Breast epithelium (tissue), 4 donors: ENCODE results near the gene SLC26A4. TPM values are rescaled to one million over a fixed set of nuclear protein-coding genes. Genes with fewer than 3 reads are reported as not detected.

Experiments
- DNase-seq, 2 donors: peaks; one replicate each; pipeline ENCODE4 v3.0.0-alpha.2; 2019; ENCODE audit warnings: low spot score in 2 of 2
- H3K27ac ChIP-seq, 2 donors: fragments of 200-600 bp; sonication (generic) in 1 of 2; one replicate each; pipeline ENCODE4 v1.5.1; 2016 to 2019; ENCODE audit warnings: mild to moderate bottlenecking in 1 of 2
- H3K27me3 ChIP-seq, 2 donors: fragments of 200-600 bp; sonication (generic) in 1 of 2; one replicate each; pipeline versions ENCODE4 v1.5.1 to v1.6.0; 2017 to 2019; ENCODE audit warnings: control low read depth in 1 of 2, mild to moderate bottlenecking in 1 of 2
- H3K36me3 ChIP-seq: fragments of 200-600 bp; one replicate; pipeline ENCODE4 v1.5.1; 2019
- H3K4me1 ChIP-seq, 2 donors: fragments of 200-600 bp; sonication (generic); one replicate each; pipeline ENCODE4 v1.5.1; 2016 to 2019; ENCODE audit warnings: control low read depth in 1 of 2
- H3K4me3 ChIP-seq, 3 donors: fragments of 200-600 bp; sonication (generic); 1 replicate in 2 of 3; 2 replicates in 1 of 3; pipeline ENCODE4 v1.5.1; 2016 to 2019; ENCODE audit warnings: mild to moderate bottlenecking in 3 of 3, moderate library complexity in 2 of 3
- H3K9me3 ChIP-seq, 2 donors: fragments of 200-600 bp; sonication (generic) in 1 of 2; one replicate each; pipeline ENCODE4 v1.5.1; 2016 to 2019; ENCODE audit warnings: control low read depth in 1 of 2
- CTCF ChIP-seq, 3 donors: fragments of 450-650 bp; IDR thresholded peaks; one replicate each; pipeline ENCODE4 v1.5.1; 2016 to 2017; ENCODE audit warnings: antibody characterized with exemption in 3 of 3, mild to moderate bottlenecking in 3 of 3, moderate library complexity in 3 of 3
- POLR2A ChIP-seq: fragments of 450-650 bp; IDR thresholded peaks from one replicate; pipeline ENCODE4 v1.6.1; 2016; ENCODE audit warnings: antibody characterized with exemption, mild to moderate bottlenecking, moderate library complexity
- POLR2AphosphoS5 ChIP-seq, 3 donors: sonication (generic); formaldehyde crosslinking; IDR thresholded peaks; one replicate each; pipeline ENCODE4 v1.6.1; 2017; ENCODE audit warnings: antibody characterized with exemption in 3 of 3
- intact Hi-C: fragments of 100-400 bp; cut with DNase I; formaldehyde crosslinking; loops from one replicate; pipeline ENCODE4 v1.15.1; 2023; ENCODE audit warnings: low total_unique reads
- total RNA-seq, 3 donors: library from RNA; depleted of rRNA; stranded (reverse); fragments of >200 nt; gene quantifications; one replicate each; pipeline ENCODE4 v1.1.0, GENCODE V29; 2016

Gene SLC26A4
- total RNA-seq, 3 donors from 2014 or later, result 0.44 to 1.3 (median 0.48) TPM

- TF ChIP-seq POLR2AphosphoS5 (IDR thresholded peaks at IDR 0.05) (no peak), POLR2A (no peak), CTCF (IDR thresholded peaks at IDR 0.05) (no peak)
- H3K9me3 ChIP-seq, result no peaks in the 10 kb centered on the region
- no peaks in the 10 kb centered on the region for H3K4me1 ChIP-seq
- H3K4me3 ChIP-seq, result no peak overlapping the region
- DNase-seq, result no peak
- intact Hi-C loops, result no loop called here
- no peaks in the 10 kb centered on the region for H3K36me3 ChIP-seq
- no peak overlapping the region for H3K27ac ChIP-seq
- no peaks in the 10 kb centered on the region for H3K27me3 ChIP-seq
Measured at GRCh38 chr7:107691716-107692115, 31.1 kb downstream of the SLC26A4 start.

GRCh38 chr7:107692501-107692900 is 31.9 kb downstream of the SLC26A4 start:
- H3K27me3 ChIP-seq, result no peaks in the 10 kb centered on the region
- H3K9me3 ChIP-seq, result no peaks in the 10 kb centered on the region
- H3K27ac ChIP-seq, result no peak overlapping the region
- no peak for DNase-seq
- no peaks in the 10 kb centered on the region for H3K36me3 ChIP-seq
- no peak overlapping the region for H3K4me3 ChIP-seq
- intact Hi-C loops, result no loop called here
- no peaks in the 10 kb centered on the region for H3K4me1 ChIP-seq
- TF ChIP-seq POLR2A (no peak), CTCF (IDR thresholded peaks at IDR 0.05) (no peak), POLR2AphosphoS5 (IDR thresholded peaks at IDR 0.05) (no peak)

GRCh38 chr7:107693396-107693795 is 32.8 kb downstream of the SLC26A4 start:
- Histone ChIP-seq H3K9me3 (no peaks in the 10 kb centered on the region), H3K4me1 (no peaks in the 10 kb centered on the region), H3K36me3 (no peaks in the 10 kb centered on the region), H3K4me3 (peak overlapping the region in 1 of 3 donors; percentile 9), H3K27ac (peak overlapping the region; percentile 59 to 73), H3K27me3 (no peaks in the 10 kb centered on the region)
- intact Hi-C loops, result no loop called here
- no peak for TF ChIP-seq POLR2A
- TF ChIP-seq POLR2AphosphoS5 (IDR thresholded peaks at IDR 0.05), result no peak
- no peak for TF ChIP-seq CTCF (IDR thresholded peaks at IDR 0.05)
- no peak for DNase-seq

- peak in 1 of 2 donors; percentile 69 for DNase-seq
- intact Hi-C loops, result no loop called here
- peak in 1 of 3 donors; percentile 46 for TF ChIP-seq POLR2AphosphoS5 (IDR thresholded peaks at IDR 0.05)
- no peak for TF ChIP-seq CTCF (IDR thresholded peaks at IDR 0.05)
- no peaks in the 10 kb centered on the region for H3K9me3 ChIP-seq
- no peaks in the 10 kb centered on the region for H3K27me3 ChIP-seq
- peak overlapping the region; percentile 59 to 73 for H3K27ac ChIP-seq
- no peaks in the 10 kb centered on the region for H3K4me1 ChIP-seq
- H3K36me3 ChIP-seq, result no peaks in the 10 kb centered on the region
- H3K4me3 ChIP-seq, result peak overlapping the region in 1 of 3 donors; percentile 8
Measured at GRCh38 chr7:107694386-107694785, 33.8 kb downstream of the SLC26A4 start.

- H3K27me3 ChIP-seq, result no peaks in the 10 kb centered on the region
- TF ChIP-seq CTCF (IDR thresholded peaks at IDR 0.05), result no peak
Measured at GRCh38 chr7:107696330-107696946, 35.8 kb downstream of the SLC26A4 start.

More at GRCh38 chr7:107696330-107696946, 35.8 kb downstream of the SLC26A4 start:
- Histone ChIP-seq H3K4me1 (no peaks in the 10 kb centered on the region), H3K27ac (peak overlapping the region in 1 of 2 donors; percentile 27), H3K36me3 (no peaks in the 10 kb centered on the region), H3K4me3 (no peak overlapping the region), H3K9me3 (no peaks in the 10 kb centered on the region)
- intact Hi-C loops, result no loop called here
- no peak for DNase-seq
